H9 (cell line): ENCODE results near the gene IL1RAPL1. TPM values are rescaled to one million over a fixed set of nuclear protein-coding genes. Genes with fewer than 3 reads are reported as not detected.

Experiments used
- DNase-seq: peaks from one replicate; pipeline ENCODE4 v3.0.0-alpha.2; 2017
- H2AFZ ChIP-seq: one replicate; pipeline ENCODE4 v1.6.1; 2013; ENCODE audit warnings: mild to moderate bottlenecking, low read length, control low read depth, moderate library complexity
- H2AK5ac ChIP-seq: 2 replicates; pipeline ENCODE4 v1.6.1; 2013; ENCODE audit warnings: low read length, control low read depth, mixed read lengths; ENCODE audit not compliant: insufficient read length
- H2BK120ac ChIP-seq: one replicate; pipeline ENCODE4 v1.6.1; 2013; ENCODE audit warnings: low read depth, mild to moderate bottlenecking, low read length, control low read depth, inconsistent platforms; ENCODE audit not compliant: poor library complexity, severe bottlenecking
- H2BK12ac ChIP-seq: 2 replicates; pipeline ENCODE4 v1.6.1; 2013; ENCODE audit warnings: low read length, control low read depth, mixed read lengths, low read depth; ENCODE audit not compliant: insufficient read length
- H2BK15ac ChIP-seq: 2 replicates; pipeline ENCODE4 v1.6.1; 2013; ENCODE audit warnings: low read depth, low read length, control low read depth
- H2BK20ac ChIP-seq: one replicate; pipeline ENCODE4 v1.6.1; 2013; ENCODE audit warnings: low read depth, mild to moderate bottlenecking, low read length, control low read depth, inconsistent platforms; ENCODE audit not compliant: poor library complexity, severe bottlenecking
- H2BK5ac ChIP-seq: 2 replicates; pipeline ENCODE4 v1.6.1; 2013; ENCODE audit warnings: low read length, control low read depth, mixed read lengths; ENCODE audit not compliant: insufficient read length
- H3K14ac ChIP-seq: 2 replicates; pipeline ENCODE4 v1.6.1; 2013; ENCODE audit warnings: low read length, control low read depth; ENCODE audit not compliant: insufficient read depth
- H3K18ac ChIP-seq: 2 replicates; pipeline ENCODE4 v1.6.1; 2013; ENCODE audit warnings: low read depth, mild to moderate bottlenecking, mixed read lengths, low read length, control low read depth; ENCODE audit not compliant: insufficient read length
- H3K23ac ChIP-seq: 2 replicates; pipeline ENCODE4 v1.6.1; 2013; ENCODE audit warnings: low read length, control low read depth, mixed read lengths, low read depth; ENCODE audit not compliant: insufficient read length
- H3K23me2 ChIP-seq: 2 replicates; pipeline ENCODE4 v1.6.1; 2013; ENCODE audit warnings: low read depth, mild to moderate bottlenecking, mixed read lengths, low read length, control low read depth; ENCODE audit not compliant: insufficient read length, poor library complexity, severe bottlenecking
- H3K27ac ChIP-seq: 2 replicates; pipeline ENCODE4 v1.5.1; 2013; ENCODE audit warnings: low read length, control low read depth, mixed read lengths, low read depth; ENCODE audit not compliant: insufficient read length
- H3K27me3 ChIP-seq: 2 replicates; pipeline ENCODE4 v1.6.1; 2013; ENCODE audit warnings: low read length, control low read depth, inconsistent platforms; ENCODE audit not compliant: insufficient read depth
- H3K4ac ChIP-seq: 2 replicates; pipeline ENCODE4 v1.6.1; 2013; ENCODE audit warnings: low read depth, mild to moderate bottlenecking, control low read depth, inconsistent platforms, low read length, moderate library complexity
- H3K4me1 ChIP-seq: 2 replicates; pipeline ENCODE4 v1.6.1; 2013; ENCODE audit warnings: low read length, control low read depth, inconsistent platforms; ENCODE audit not compliant: insufficient read depth
- H3K4me2 ChIP-seq: 2 replicates; pipeline ENCODE4 v1.6.1; 2013; ENCODE audit warnings: low read length, control low read depth, mixed read lengths; ENCODE audit not compliant: insufficient read length, insufficient read depth
- H3K56ac ChIP-seq: 2 replicates; pipeline ENCODE4 v1.6.1; 2013; ENCODE audit warnings: low read depth, mild to moderate bottlenecking, mixed read lengths, low read length, control low read depth; ENCODE audit not compliant: insufficient read length
- H3K79me1 ChIP-seq: 2 replicates; pipeline ENCODE4 v1.6.1; 2013; ENCODE audit warnings: low read depth, mild to moderate bottlenecking, moderate library complexity, low read length, control low read depth, inconsistent platforms; ENCODE audit not compliant: insufficient read depth, poor library complexity, severe bottlenecking
- H3K79me2 ChIP-seq: 2 replicates; pipeline ENCODE4 v1.6.1; 2013; ENCODE audit warnings: low read length, control low read depth, inconsistent platforms; ENCODE audit not compliant: insufficient read depth
- H3K9ac ChIP-seq: 2 replicates; pipeline ENCODE4 v1.6.1; 2013; ENCODE audit warnings: low read length, control low read depth, mixed read lengths; ENCODE audit not compliant: insufficient read length; ENCODE audit errors: extremely low read depth
- H3K9me3 ChIP-seq: one replicate; pipeline ENCODE4 v1.6.1; 2013; ENCODE audit warnings: low read depth, low read length, inconsistent platforms; ENCODE audit not compliant: control insufficient read depth
- H3T11ph ChIP-seq: one replicate; pipeline ENCODE4 v1.6.1; 2013; ENCODE audit warnings: mild to moderate bottlenecking, low read length, control low read depth, inconsistent platforms
- H4K20me1 ChIP-seq: one replicate; pipeline ENCODE4 v1.6.1; 2013; ENCODE audit not compliant: control insufficient read depth, insufficient read length, insufficient read depth
- H4K5ac ChIP-seq: 2 replicates; pipeline ENCODE4 v1.6.1; 2013; ENCODE audit warnings: low read depth, mild to moderate bottlenecking, mixed read lengths, low read length, control low read depth; ENCODE audit not compliant: insufficient read length
- H4K8ac ChIP-seq: replicated peaks from 2 replicates; pipeline ENCODE4 v1.6.1; 2013; ENCODE audit warnings: low read length, control low read depth, mixed read lengths, low read depth; ENCODE audit not compliant: insufficient read length
- H4K91ac ChIP-seq: 2 replicates; pipeline ENCODE4 v1.6.1; 2013; ENCODE audit warnings: low read depth, mild to moderate bottlenecking, moderate library complexity, mixed read lengths, low read length, control low read depth; ENCODE audit not compliant: insufficient read length
- H3K27ac Mint-ChIP-seq, 3 experiments: 2 replicates in 2 of 3; 3 replicates in 1 of 3; pipeline ENCODE4 v1.8.0; 2020 to 2021; ENCODE audit warnings: mixed read lengths in 3 of 3, mild to moderate bottlenecking in 1 of 3, moderate library complexity in 1 of 3
- H3K27me3 Mint-ChIP-seq: 2 replicates; pipeline ENCODE4 v1.8.0; 2021; ENCODE audit warnings: low read depth, mild to moderate bottlenecking, moderate library complexity, mixed read lengths
- H3K36me3 Mint-ChIP-seq, 3 experiments: 2 replicates in 2 of 3; 3 replicates in 1 of 3; pipeline ENCODE4 v1.8.0; 2020 to 2021; ENCODE audit warnings: low read depth in 3 of 3, mixed read lengths in 3 of 3; ENCODE audit not compliant: insufficient read depth in 1 of 3
- H3K4me1 Mint-ChIP-seq, 2 experiments: 2 replicates each; pipeline ENCODE4 v1.8.0; 2020; ENCODE audit warnings: mixed read lengths in 2 of 2
- H3K4me3 Mint-ChIP-seq, 2 experiments: 2 replicates in 1 of 2; 3 replicates in 1 of 2; pipeline ENCODE4 v1.8.0; 2020 to 2021; ENCODE audit warnings: mild to moderate bottlenecking in 2 of 2, mixed read lengths in 2 of 2, moderate library complexity in 1 of 2
- H3K9me3 Mint-ChIP-seq, 2 experiments: 2 replicates in 1 of 2; 3 replicates in 1 of 2; pipeline ENCODE4 v1.8.0; 2020; ENCODE audit warnings: mild to moderate bottlenecking in 2 of 2, mixed read lengths in 2 of 2, moderate library complexity in 1 of 2
- CTCF ChIP-seq: fragments of 200-600 bp; sonication (generic); conservative IDR thresholded peaks from 3 replicates; pipeline ENCODE4 v1.8.0; 2021; ENCODE audit warnings: antibody characterized with exemption, mild to moderate bottlenecking
- total RNA-seq: library from RNA; stranded (reverse); gene quantifications from 2 replicates; pipeline ENCODE4 v1.2.1, GENCODE V29; 2021

The IL1RAPL1 gene
- total RNA-seq, 1 experiment from 2014 or later, result 0.31 TPM

GRCh38 chrX:28697732-28698131, 110.5 kb downstream of the IL1RAPL1 start:
- DNase-seq, result no peak
- Histone ChIP-seq H3K23ac (no peak overlapping the region), H4K5ac (no peak overlapping the region), H3K9me3 (peaks cover under 1% of the 10 kb centered on the region), H3K14ac (no peak overlapping the region), H3K9ac (no peak overlapping the region), H3K27me3 (no peaks in the 10 kb centered on the region), H2BK20ac (no peak overlapping the region), H3K79me1 (no peaks in the 10 kb centered on the region), H2BK5ac (no peak overlapping the region), H4K20me1 (no peaks in the 10 kb centered on the region), H3K4ac (no peak overlapping the region), H2BK15ac (no peak overlapping the region), H2AK5ac (no peak overlapping the region), H3K56ac (no peak overlapping the region), H3K27ac (no peak overlapping the region), H3K4me2 (no peak overlapping the region), H3K4me1 (no peaks in the 10 kb centered on the region), H3K23me2 (no peaks in the 10 kb centered on the region), H3K79me2 (no peaks in the 10 kb centered on the region), H2BK120ac (no peak overlapping the region), H4K91ac (no peak overlapping the region), H2AFZ (no peak overlapping the region), H2BK12ac (no peak overlapping the region), H3T11ph (no peak overlapping the region), H3K18ac (no peak overlapping the region), H4K8ac (no peak overlapping the region)
- H3K36me3 Mint-ChIP-seq, result no peaks in the 10 kb centered on the region; a peak in 1 of 7 replicates
- TF ChIP-seq CTCF, result no peak
- no peaks in the 10 kb centered on the region for H3K27me3 Mint-ChIP-seq
- peaks cover 0 to 9% of the 10 kb centered on the region in 2 experiments; a peak in 2 of 4 replicates for H3K4me1 Mint-ChIP-seq
- no peak overlapping the region for H3K4me3 Mint-ChIP-seq
- no peak overlapping the region for H3K27ac Mint-ChIP-seq
- H3K9me3 Mint-ChIP-seq, result peaks cover 0 to 24% of the 10 kb centered on the region in 2 experiments; a peak in 4 of 5 replicates
